SK-N-SH (cell line): Measurements from ENCODE around the gene PRKAA2.

Source experiments
- CTCF ChIP-seq: fragments of 200-600 bp; sonication (generic); IDR thresholded peaks from 2 replicates; pipeline ENCODE4 v1.6.1; 2017; ENCODE audit warnings: antibody characterized with exemption, mild to moderate bottlenecking, moderate library complexity
- ELF1 ChIP-seq: IDR thresholded peaks from 2 replicates; pipeline ENCODE4 v1.4.0; 2012
- RFX5 ChIP-seq: IDR thresholded peaks from 2 replicates; pipeline ENCODE4 v1.6.1; 2012; ENCODE audit warnings: mild to moderate bottlenecking, improper control_type of control experiment, low read length
- TAF1 ChIP-seq: IDR thresholded peaks from 2 replicates; pipeline ENCODE4 v1.6.1; 2012; ENCODE audit warnings: low read depth, mild to moderate bottlenecking, low read length, moderate library complexity, borderline replicate concordance
- USF2 ChIP-seq: fragments of 150-350 bp; IDR thresholded peaks from 2 replicates; pipeline ENCODE4 v1.6.1; 2017; ENCODE audit warnings: antibody characterized with exemption, low read length, low read depth, borderline replicate concordance
- ZBTB33 ChIP-seq: IDR thresholded peaks from 2 replicates; pipeline ENCODE4 v1.4.0; 2012; ENCODE audit warnings: low read depth, borderline replicate concordance
- TF ChIP-seq, protein P1 (sequence below): IDR thresholded peaks from 2 replicates; pipeline ENCODE4 v1.6.1; 2012; ENCODE audit warnings: mild to moderate bottlenecking, low read depth, low read length, moderate library complexity

DNA sequence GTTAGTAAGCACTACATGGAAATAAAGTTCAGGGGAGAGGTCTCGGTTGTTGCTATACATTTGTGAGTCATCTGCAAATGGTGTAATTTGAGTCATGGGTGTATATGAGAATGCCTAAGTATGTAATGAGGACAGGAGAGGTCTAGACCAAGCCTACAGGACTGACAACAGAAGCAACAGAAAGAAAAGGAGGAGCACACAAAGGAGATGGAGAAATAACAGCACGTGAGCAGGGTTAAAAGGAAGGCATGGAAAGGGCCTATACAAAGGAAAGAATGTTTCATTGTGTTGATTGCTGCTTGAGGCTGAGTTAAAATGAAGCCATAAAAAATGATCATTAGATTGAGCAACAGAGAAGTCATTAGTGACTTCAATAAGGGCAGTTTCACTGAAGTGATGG, 28.0 kb upstream of the PRKAA2 start:
- no peak for TF ChIP-seq CTCF
- TF ChIP-seq ZBTB33, result no peak
- TF ChIP-seq USF2, result no peak
- TF ChIP-seq, protein P1, sequence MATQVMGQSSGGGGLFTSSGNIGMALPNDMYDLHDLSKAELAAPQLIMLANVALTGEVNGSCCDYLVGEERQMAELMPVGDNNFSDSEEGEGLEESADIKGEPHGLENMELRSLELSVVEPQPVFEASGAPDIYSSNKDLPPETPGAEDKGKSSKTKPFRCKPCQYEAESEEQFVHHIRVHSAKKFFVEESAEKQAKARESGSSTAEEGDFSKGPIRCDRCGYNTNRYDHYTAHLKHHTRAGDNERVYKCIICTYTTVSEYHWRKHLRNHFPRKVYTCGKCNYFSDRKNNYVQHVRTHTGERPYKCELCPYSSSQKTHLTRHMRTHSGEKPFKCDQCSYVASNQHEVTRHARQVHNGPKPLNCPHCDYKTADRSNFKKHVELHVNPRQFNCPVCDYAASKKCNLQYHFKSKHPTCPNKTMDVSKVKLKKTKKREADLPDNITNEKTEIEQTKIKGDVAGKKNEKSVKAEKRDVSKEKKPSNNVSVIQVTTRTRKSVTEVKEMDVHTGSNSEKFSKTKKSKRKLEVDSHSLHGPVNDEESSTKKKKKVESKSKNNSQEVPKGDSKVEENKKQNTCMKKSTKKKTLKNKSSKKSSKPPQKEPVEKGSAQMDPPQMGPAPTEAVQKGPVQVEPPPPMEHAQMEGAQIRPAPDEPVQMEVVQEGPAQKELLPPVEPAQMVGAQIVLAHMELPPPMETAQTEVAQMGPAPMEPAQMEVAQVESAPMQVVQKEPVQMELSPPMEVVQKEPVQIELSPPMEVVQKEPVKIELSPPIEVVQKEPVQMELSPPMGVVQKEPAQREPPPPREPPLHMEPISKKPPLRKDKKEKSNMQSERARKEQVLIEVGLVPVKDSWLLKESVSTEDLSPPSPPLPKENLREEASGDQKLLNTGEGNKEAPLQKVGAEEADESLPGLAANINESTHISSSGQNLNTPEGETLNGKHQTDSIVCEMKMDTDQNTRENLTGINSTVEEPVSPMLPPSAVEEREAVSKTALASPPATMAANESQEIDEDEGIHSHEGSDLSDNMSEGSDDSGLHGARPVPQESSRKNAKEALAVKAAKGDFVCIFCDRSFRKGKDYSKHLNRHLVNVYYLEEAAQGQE, result no peak
- TF ChIP-seq RFX5, result no peak
- TF ChIP-seq TAF1, result no peak
- TF ChIP-seq ELF1, result no peak
